ENCODE data around the gene ACTN1.

GRCh38 chr14:68938271-68939150, 40.6 kb downstream of the ACTN1 start:
- TF ChIP-seq POLR2A (IDR thresholded peaks at IDR 0.05) (no peak), CTCF (IDR thresholded peaks at IDR 0.05) (no peak)

Measured in lower leg skin (tissue), 3 donors.